GM20431 (cell line): ENCODE results near the gene UBE2J1.
"Not testable (repeated sequence)": the region's sequence is repeated elsewhere in the genome, so short reads cannot be mapped to it uniquely, and the experiment has no call there.

Source experiments
- in situ Hi-C: fragments of 300-500 bp; cut with MseI, MboI; formaldehyde crosslinking; loops from one replicate; pipeline ENCODE4 v1.15.0; 2020; ENCODE audit warnings: low sequenced_read_pairs; ENCODE audit not compliant: unreplicated experiment

UBE2J1 gene

DNA sequence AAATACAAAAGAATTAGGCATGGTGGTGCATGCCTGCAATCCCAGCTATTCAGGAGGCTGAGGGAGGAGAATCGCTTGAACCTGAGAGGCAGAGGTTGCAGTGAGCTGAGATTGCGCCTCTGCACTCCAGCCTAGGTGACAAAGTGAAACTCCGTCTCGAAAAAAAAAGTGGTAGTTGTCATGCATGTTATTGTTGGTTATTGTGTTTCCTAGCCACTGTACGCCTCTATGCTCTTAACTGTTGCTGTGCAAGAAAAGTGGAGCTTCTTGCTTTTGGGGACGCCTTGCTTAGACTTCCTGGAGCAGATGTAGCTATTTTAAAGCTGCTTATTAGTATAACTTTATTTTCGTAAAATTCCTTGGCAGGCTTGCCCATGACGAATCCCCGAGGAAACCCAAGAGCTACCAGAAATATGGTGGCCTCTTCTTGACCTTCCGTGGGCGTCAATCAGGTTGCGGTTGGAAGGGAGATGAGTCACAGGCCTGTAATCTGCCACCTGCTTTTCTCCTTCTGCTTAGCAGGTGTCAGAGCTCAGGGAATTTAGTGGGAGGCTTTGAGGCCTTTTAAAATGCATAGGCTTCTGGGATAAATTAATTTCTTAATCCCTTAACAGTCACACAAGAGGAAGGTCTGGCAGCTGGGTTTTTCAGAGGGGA, 54.7 kb downstream of the UBE2J1 start:
- in situ Hi-C loops: no loop called here

DNA sequence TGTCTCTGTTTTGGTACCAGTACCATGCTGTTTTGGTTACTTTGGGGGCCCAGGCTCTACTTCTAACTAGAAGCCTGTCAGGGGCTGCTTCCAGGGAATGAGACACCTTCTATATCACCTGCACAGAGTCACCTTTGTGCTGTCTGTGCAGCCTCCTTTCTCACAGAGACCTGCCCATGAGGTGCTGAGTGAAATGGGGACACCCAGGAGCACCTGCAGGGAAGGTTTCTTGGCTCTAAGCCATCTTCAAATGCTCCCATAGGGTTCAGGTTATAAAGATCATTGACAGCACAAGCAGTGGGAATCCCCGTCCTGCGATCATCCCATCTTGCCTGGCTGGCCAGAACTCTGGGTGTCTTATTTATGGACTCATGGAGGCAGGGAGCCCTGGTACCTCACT, 56.5 kb downstream of the UBE2J1 start:
- in situ Hi-C loops: no loop called here

GRCh38 chr6:89295116-89295515, 57.4 kb downstream of the UBE2J1 start:
- in situ Hi-C loops: not testable (repeated sequence)

GRCh38 chr6:89291256-89291819, 61.2 kb downstream of the UBE2J1 start:
- in situ Hi-C loops: no loop called here

DNA sequence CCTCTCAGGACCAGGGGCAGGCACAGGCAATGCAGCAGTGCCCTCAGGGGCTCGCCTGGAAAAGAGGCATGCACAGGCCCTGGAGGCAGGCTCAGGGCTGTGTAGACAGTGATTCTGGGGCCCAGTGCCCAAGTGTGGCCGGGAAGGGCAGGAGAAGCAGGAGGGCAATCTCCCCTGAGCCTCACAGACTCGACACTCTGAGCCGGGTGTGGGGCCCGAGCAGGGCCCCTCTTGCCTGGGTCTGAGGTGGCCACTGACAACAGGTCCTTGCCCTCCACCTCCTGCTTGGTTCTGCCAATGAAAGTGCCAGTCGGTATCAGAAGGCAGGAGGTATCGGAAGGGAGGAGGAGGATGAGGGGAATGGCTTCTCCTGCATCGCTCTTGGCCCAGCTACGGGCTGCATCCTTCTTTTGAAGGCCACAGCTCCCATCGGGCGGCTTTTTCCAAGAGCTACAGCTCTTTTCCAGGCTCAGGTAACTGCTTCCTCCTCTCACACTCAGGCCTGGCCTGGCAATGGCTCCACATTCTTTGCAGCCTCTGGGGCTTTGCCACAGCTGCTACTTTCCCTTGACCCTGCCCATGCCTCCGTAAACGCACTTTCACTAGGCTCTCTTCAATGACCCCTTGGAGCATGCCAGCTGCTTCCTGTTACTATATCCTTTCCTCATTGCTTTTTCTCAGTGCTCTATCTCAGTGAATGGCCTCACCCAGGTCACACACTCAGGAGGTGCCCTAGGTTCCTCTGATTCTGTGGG, 61.9 kb downstream of the UBE2J1 start:
- in situ Hi-C loops: no loop called here

DNA sequence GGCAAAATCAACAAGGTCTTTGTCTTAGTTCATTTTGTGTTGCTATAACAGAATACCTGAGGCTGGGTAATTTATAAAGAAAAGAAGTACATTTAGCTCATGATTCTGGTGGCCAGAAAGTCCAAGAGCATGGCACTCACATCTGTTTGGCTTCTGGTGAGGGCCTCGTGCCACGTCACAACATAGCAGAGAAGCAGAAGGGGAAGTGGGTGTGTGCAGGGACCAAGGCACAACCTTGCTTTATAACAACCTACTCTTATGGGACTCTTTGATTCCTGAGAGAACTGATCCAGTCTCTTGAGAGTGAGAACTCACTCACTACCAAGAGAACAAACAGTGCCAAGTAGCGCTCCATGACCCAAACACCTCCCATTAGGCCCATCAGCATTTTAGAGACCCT, 62.8 kb downstream of the UBE2J1 start:
- in situ Hi-C loops: no loop called here

DNA sequence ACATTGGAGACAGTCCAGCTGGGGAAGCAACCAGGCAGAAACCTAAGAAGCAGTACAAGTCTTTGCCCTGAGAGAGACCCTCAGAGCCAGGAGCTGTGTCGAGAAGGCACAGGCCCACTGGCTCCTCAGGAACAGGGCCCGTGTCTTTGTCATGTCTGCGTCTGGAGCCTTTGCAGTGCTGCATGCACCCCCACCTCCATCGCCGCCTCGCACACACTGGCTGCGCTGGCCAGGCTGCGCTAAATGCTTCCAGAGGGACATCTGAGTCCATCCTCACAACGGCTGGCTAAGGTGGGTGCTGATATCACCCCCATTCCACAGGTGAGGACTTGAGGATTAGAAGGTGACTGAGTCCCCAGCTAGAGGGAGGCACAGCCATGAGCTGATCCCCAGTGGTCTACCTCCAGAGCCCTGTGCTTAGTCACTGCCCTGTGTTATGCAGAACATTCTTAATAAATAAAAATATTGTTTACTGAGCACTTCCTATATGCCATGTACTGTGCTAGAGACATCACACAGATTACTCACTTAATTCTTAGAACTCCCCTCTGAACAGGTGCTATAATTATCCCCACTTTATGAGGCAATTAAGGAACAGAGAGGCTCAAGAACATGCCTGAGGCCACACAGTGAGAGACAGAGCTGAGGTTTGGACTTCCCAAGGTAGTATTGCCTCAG, 65.0 kb downstream of the UBE2J1 start:
- in situ Hi-C loops: no loop called here

GRCh38 chr6:89286516-89286915, 66.0 kb downstream of the UBE2J1 start:
- in situ Hi-C loops: no loop called here

- in situ Hi-C loops: no loop called here
Observed at GRCh38 chr6:89284963-89285735, 67.4 kb downstream of the UBE2J1 start.

DNA sequence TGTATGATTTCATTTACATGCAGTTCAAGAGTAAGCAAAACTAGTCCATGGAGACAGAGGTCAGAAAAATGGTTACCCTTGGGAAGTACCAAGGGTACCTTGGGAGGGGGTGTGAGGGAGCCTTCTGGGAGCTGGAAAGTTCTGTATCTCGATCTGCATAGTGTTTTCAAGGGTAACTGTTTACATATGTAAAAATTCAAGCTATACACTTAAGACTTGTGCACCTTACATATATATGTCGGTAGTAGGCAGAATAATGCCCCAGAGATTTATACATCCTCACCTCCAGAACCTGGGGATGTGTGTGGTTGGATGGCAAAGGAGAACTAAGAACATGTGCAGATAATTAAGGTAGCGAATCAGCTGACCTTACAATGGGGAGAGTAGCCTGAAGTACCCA, 68.4 kb downstream of the UBE2J1 start:
- in situ Hi-C loops: no loop called here

GRCh38 chr6:89282749-89283148, 69.8 kb downstream of the UBE2J1 start:
- in situ Hi-C loops: no loop called here

DNA sequence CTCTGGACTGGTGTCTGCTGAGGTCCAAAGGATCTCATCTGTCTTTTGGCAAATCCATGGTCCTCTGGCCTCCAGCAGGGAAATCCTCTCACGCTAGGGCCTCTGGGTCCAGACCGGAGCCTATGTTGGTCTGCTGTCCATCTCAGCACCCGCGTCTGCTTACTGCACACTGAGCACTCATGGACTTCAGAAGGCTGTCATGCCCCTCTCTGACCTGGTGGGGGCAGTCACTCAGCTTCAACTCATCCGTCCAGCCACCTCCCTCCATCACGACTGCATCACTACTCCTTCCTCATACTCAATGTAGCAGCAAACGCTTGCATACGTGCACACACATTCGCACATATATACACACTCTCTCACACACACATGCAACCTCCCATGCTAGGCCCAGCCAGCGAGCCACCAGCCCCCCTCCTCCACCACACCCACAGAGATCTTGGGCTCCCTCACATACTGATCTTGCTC, 70.7 kb downstream of the UBE2J1 start:
- in situ Hi-C loops: no loop called here

- in situ Hi-C loops: no loop called here
Observed at GRCh38 chr6:89278956-89279355, 73.6 kb downstream of the UBE2J1 start.
